Gastrocnemius medialis (tissue), 4 donors: ENCODE results near the gene FCHSD2. TPM values are rescaled to one million over a fixed set of nuclear protein-coding genes. Genes with fewer than 3 reads are reported as not detected.

Experiments used
- ATAC-seq, 2 donors: fragments of 150-250 bp; one replicate each; pipeline ENCODE4 v1.9.1; 2016
- DNase-seq, 2 donors: peaks; one replicate each; pipeline ENCODE4 v3.0.0-alpha.2; 2019
- H3K27ac ChIP-seq, 4 donors: fragments of 200-600 bp; sonication (generic); 1 replicate in 1 of 4; 2 replicates in 3 of 4; pipeline ENCODE4 v1.5.1; 2016 to 2018; ENCODE audit warnings: mild to moderate bottlenecking in 2 of 4, moderate library complexity in 1 of 4
- H3K27me3 ChIP-seq, 3 donors: fragments of 200-600 bp; sonication (generic) in 2 of 3; 1 replicate in 1 of 3; 2 replicates in 2 of 3; pipeline versions ENCODE4 v1.5.1 to v1.6.0; 2016 to 2019; ENCODE audit warnings: mild to moderate bottlenecking in 1 of 3, moderate library complexity in 1 of 3
- H3K36me3 ChIP-seq, 2 donors: fragments of 200-600 bp; sonication (generic) in 1 of 2; one replicate each; pipeline ENCODE4 v1.5.1; 2017 to 2018
- H3K4me1 ChIP-seq, 2 donors: fragments of 200-600 bp; sonication (generic) in 1 of 2; one replicate each; pipeline ENCODE4 v1.5.1; 2016 to 2017; ENCODE audit warnings: mild to moderate bottlenecking in 2 of 2
- H3K4me3 ChIP-seq, 4 donors: fragments of 200-600 bp; sonication (generic) in 3 of 4; 1 replicate in 1 of 4; 2 replicates in 3 of 4; pipeline ENCODE4 v1.5.1; 2016 to 2019; ENCODE audit warnings: mild to moderate bottlenecking in 2 of 4
- H3K9me3 ChIP-seq, 3 donors: fragments of 200-600 bp; sonication (generic) in 2 of 3; 1 replicate in 1 of 3; 2 replicates in 2 of 3; pipeline ENCODE4 v1.5.1; 2016 to 2019
- POLR2A ChIP-seq, 2 donors: fragments of 450-650 bp; IDR thresholded peaks; one replicate each; pipeline ENCODE4 v1.6.1; 2017; ENCODE audit warnings: antibody characterized with exemption in 2 of 2, mild to moderate bottlenecking in 2 of 2, moderate library complexity in 2 of 2
- in situ Hi-C, 4 donors: fragments of 200-750 bp; cut with MboI; loops; one replicate each; pipeline versions ENCODE4 v1.15.0 to v1.8.0; 2017; ENCODE audit warnings: low sequenced_read_pairs in 4 of 4
- intact Hi-C: fragments of 100-400 bp; cut with DNase I; formaldehyde crosslinking; loops from one replicate; pipeline ENCODE4 v1.15.1; 2023; ENCODE audit warnings: low total_unique reads
- total RNA-seq, 4 donors: library from RNA; depleted of rRNA; stranded (reverse); fragments of >200 nt; gene quantifications; one replicate each; pipeline versions ENCODE4 v1.1.0 to v1.2.3, GENCODE V29; 2016
- TF ChIP-seq, protein P1 (sequence below), 5 experiments: fragments of 450-650 bp in 3 of 5; fragments of 200-600 bp in 2 of 5; sonication (generic) in 2 of 5; IDR thresholded peaks in 4 of 5; conservative IDR thresholded peaks in 1 of 5; 1 replicate in 4 of 5; 2 replicates in 1 of 5; pipeline ENCODE4 v1.5.1; 2016 to 2019; ENCODE audit warnings: antibody characterized with exemption in 5 of 5, mild to moderate bottlenecking in 3 of 5, moderate library complexity in 3 of 5

FCHSD2 gene
- total RNA-seq, 4 donors from 2014 or later = 5.6 to 10.0 (median 8.0) TPM

DNA sequence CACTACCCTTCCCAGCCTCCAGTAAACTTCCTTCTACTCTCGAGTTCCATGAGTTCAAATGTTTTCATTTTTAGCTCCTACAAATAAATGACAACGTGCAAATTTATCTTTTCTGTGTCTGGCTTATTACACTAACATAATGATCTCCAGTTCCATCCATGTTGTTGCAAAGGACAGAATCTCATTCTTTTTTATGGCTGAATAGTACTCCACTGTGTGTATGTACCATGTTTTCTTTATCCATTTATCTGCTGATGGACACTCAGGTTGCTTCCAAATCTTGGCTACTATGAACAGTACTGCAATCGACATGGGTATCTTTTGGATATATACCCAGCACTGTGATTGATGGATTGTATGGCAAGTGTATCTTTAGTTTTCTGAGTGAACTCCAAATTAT, 34.5 kb downstream of the FCHSD2 start:
- in situ Hi-C loops = no loop called here
- intact Hi-C loops = no loop called here
- no peak overlapping the region for H3K4me3 ChIP-seq
- H3K27ac ChIP-seq = no peak overlapping the region
- no peaks in the 10 kb centered on the region for H3K4me1 ChIP-seq
- no peaks in the 10 kb centered on the region for H3K9me3 ChIP-seq
- H3K27me3 ChIP-seq = no peaks in the 10 kb centered on the region
- H3K36me3 ChIP-seq = no peaks in the 10 kb centered on the region
- TF ChIP-seq, protein P1, sequence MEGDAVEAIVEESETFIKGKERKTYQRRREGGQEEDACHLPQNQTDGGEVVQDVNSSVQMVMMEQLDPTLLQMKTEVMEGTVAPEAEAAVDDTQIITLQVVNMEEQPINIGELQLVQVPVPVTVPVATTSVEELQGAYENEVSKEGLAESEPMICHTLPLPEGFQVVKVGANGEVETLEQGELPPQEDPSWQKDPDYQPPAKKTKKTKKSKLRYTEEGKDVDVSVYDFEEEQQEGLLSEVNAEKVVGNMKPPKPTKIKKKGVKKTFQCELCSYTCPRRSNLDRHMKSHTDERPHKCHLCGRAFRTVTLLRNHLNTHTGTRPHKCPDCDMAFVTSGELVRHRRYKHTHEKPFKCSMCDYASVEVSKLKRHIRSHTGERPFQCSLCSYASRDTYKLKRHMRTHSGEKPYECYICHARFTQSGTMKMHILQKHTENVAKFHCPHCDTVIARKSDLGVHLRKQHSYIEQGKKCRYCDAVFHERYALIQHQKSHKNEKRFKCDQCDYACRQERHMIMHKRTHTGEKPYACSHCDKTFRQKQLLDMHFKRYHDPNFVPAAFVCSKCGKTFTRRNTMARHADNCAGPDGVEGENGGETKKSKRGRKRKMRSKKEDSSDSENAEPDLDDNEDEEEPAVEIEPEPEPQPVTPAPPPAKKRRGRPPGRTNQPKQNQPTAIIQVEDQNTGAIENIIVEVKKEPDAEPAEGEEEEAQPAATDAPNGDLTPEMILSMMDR (IDR thresholded peaks at IDR 0.05 in 4 of 5, conservative IDR thresholded peaks at IDR 0.05 in 1 of 5) = no peak
- TF ChIP-seq POLR2A (IDR thresholded peaks at IDR 0.05) = no peak
- ATAC-seq (no peak), DNase-seq (no peak)

DNA sequence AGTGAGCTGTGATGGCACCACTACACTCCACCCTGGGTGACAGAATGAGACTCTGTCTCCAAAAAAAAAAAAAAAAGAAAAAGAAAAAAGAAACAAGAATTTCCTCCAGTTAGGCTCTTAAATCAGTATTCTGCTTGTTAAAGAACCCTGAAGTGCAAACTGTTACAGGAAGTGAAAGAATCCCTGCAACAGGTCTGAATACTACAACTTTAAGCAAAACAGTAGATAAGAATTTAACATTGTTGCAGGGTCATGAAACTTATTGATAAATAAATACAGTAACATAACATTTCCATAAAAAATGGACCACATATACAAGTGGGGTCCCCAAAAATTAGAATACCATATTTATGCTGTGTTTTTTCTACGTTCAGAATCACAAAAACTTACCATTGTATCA, 35.8 kb downstream of the FCHSD2 start:
- TF ChIP-seq POLR2A (IDR thresholded peaks at IDR 0.05) = no peak
- Histone ChIP-seq H3K4me1 (no peaks in the 10 kb centered on the region), H3K27me3 (no peaks in the 10 kb centered on the region), H3K27ac (no peak overlapping the region), H3K4me3 (no peak overlapping the region), H3K9me3 (no peaks in the 10 kb centered on the region), H3K36me3 (no peaks in the 10 kb centered on the region)
- DNase-seq (no peak), ATAC-seq (no peak)
- in situ Hi-C loops (no loop called here), intact Hi-C loops (no loop called here)

DNA sequence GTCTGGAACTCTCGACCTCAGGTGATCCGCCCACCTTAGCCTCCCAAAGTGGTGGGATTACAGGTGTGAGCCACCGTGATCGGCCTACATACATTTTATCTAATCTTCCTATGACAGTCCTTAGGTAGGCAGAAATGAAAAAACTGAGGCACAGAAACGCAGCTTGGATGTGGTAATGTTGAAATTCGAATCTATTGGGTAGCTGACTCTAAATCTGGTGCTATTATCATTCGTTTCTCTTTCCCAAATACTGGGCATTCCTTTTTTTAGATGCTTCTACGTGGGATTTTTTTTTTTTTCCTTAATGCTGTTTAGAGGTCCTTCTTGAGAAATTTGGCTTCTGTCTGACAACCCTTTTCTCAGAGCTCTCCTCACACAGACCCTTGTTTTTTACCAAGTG, 41.5 kb downstream of the FCHSD2 start:
- ATAC-seq (no peak), DNase-seq (no peak)
- H3K36me3 ChIP-seq = no peaks in the 10 kb centered on the region
- in situ Hi-C loops (no loop called here), intact Hi-C loops (no loop called here)
- no peak overlapping the region for H3K27ac ChIP-seq
- H3K4me3 ChIP-seq = no peak overlapping the region
- H3K27me3 ChIP-seq = no peaks in the 10 kb centered on the region
- no peaks in the 10 kb centered on the region for H3K9me3 ChIP-seq
- TF ChIP-seq POLR2A (IDR thresholded peaks at IDR 0.05) = no peak
- TF ChIP-seq, protein P1 (IDR thresholded peaks at IDR 0.05 in 4 of 5, conservative IDR thresholded peaks at IDR 0.05 in 1 of 5) = no peak
- H3K4me1 ChIP-seq = peaks cover 0 to 12% of the 10 kb centered on the region in 2 donors

DNA sequence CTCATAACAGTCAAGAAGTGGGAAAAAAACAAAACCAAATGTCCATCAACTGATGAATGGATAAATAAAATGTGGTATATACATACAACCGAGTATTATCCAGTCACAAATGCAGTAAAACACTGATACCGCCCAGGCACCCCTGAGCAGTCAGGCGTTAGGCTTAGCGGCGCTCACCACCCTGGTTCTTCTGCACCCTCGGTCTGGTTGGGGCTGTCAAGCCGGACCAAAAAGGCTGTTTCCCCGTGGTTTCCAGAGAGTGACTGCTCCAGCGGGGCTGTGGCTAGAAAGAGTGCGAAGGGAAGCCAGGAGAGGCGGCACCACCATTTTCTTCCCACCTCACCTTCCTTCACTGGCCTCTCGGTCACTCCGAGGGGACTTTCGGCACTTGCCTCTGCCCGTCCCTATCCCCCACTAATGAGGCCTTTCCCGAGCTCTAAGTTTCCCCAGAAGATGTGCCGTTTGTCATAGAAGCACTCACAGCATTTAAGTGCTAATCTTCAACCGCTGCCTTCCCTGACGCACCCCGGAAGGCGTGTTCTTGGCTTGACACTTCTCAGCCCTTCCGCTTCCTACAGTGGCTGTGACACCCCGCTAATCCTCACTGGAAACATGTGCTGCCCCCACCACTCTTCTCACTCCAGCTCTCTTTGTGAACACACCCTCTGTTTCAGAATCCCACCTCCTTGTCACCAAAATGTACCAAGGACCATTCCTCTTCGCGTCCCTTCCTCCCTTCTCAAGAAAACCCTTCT, 42.4 kb downstream of the FCHSD2 start:
- Histone ChIP-seq H3K27ac (no peak overlapping the region), H3K9me3 (no peaks in the 10 kb centered on the region), H3K27me3 (no peaks in the 10 kb centered on the region), H3K4me1 (peaks cover 0 to 18% of the 10 kb centered on the region in 2 donors), H3K36me3 (no peaks in the 10 kb centered on the region), H3K4me3 (no peak overlapping the region)
- DNase-seq = no peak
- ATAC-seq = no peak
- intact Hi-C loops = no loop called here
- no peak for TF ChIP-seq POLR2A (IDR thresholded peaks at IDR 0.05)
- TF ChIP-seq, protein P1 (IDR thresholded peaks at IDR 0.05 in 4 of 5, conservative IDR thresholded peaks at IDR 0.05 in 1 of 5) = no peak
- in situ Hi-C loops = no loop called here

DNA sequence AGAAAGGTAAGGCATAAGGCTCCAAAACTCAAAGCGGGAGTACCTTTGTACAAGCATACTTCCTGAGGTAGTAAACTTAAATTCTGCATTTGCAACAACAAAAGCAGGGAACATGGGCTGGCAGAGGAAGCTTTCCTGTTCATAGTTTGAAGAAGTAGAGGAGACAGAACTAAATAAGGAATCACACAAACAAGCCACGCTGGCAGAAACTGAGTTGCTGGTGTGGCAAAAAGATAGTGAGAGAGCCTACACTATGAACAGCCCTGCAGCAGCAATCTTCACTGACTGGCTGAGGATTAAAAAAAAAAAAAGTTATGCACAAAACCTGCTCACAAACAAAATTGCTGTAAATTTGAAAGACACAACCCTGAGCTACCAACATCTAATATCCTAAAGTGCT, 46.5 kb downstream of the FCHSD2 start:
- no peak for ATAC-seq
- DNase-seq = no peak

More for the DNA sequence above, 46.5 kb downstream of the FCHSD2 start:
- no peaks in the 10 kb centered on the region for H3K36me3 ChIP-seq
- no peaks in the 10 kb centered on the region for H3K27me3 ChIP-seq
- peaks cover 0 to 18% of the 10 kb centered on the region in 2 donors for H3K4me1 ChIP-seq
- intact Hi-C loops (no loop called here), in situ Hi-C loops (no loop called here)
- H3K9me3 ChIP-seq = no peaks in the 10 kb centered on the region
- TF ChIP-seq POLR2A (IDR thresholded peaks at IDR 0.05) = no peak
- TF ChIP-seq, protein P1 (IDR thresholded peaks at IDR 0.05 in 4 of 5, conservative IDR thresholded peaks at IDR 0.05 in 1 of 5) = no peak
- H3K27ac ChIP-seq = no peak overlapping the region
- no peak overlapping the region for H3K4me3 ChIP-seq
